ENCODE data around the gene KCTD15.

KCTD15 gene

GRCh38 chr19:33798681-33799111, 2.0 kb downstream of the KCTD15 start:
- DNase-seq, result no peak

GRCh38 chr19:33799476-33799875, 2.8 kb downstream of the KCTD15 start:
- no peak for DNase-seq

- no peak for DNase-seq
Observed at GRCh38 chr19:33800012-33800680, 3.5 kb downstream of the KCTD15 start.

- DNase-seq, result no peak
Observed at GRCh38 chr19:33801411-33801810, 4.7 kb downstream of the KCTD15 start.

- no peak for DNase-seq
Observed at GRCh38 chr19:33802001-33802400, 5.3 kb downstream of the KCTD15 start.

GRCh38 chr19:33802801-33803200, 6.1 kb downstream of the KCTD15 start:
- DNase-seq, result no peak

- no peak for DNase-seq
Observed at GRCh38 chr19:33803383-33803782, 6.7 kb downstream of the KCTD15 start.

GRCh38 chr19:33804021-33804799, 7.5 kb downstream of the KCTD15 start:
- DNase-seq, result no peak

- no peak for DNase-seq
Observed at GRCh38 chr19:33805313-33805712, 8.6 kb downstream of the KCTD15 start.

GRCh38 chr19:33805840-33806433, 9.3 kb downstream of the KCTD15 start:
- no peak for DNase-seq

- DNase-seq, result no peak
Observed at GRCh38 chr19:33806434-33806881, 9.8 kb downstream of the KCTD15 start.

- no peak for DNase-seq
Observed at GRCh38 chr19:33808399-33808798, 11.7 kb downstream of the KCTD15 start.

- no peak for DNase-seq
Observed at GRCh38 chr19:33809960-33810359, 13.3 kb downstream of the KCTD15 start.

GRCh38 chr19:33810821-33811220, 14.2 kb downstream of the KCTD15 start:
- DNase-seq, result no peak

- DNase-seq, result no peak
Observed at GRCh38 chr19:33811246-33811645, 14.6 kb downstream of the KCTD15 start.

- no peak for DNase-seq
Observed at GRCh38 chr19:33811736-33812387, 15.2 kb downstream of the KCTD15 start.

GRCh38 chr19:33812388-33813330, 16.0 kb downstream of the KCTD15 start:
- DNase-seq, result no peak

- no peak for DNase-seq
Observed at GRCh38 chr19:33813391-33814101, 16.9 kb downstream of the KCTD15 start.

GRCh38 chr19:33814181-33815165, 17.8 kb downstream of the KCTD15 start:
- no peak for DNase-seq

All from cortex of kidney (tissue), 1 donor.